PC-3 (cell line): Measurements from ENCODE around the gene MYH11. TPM values are rescaled to one million over a fixed set of nuclear protein-coding genes. Genes with fewer than 3 reads are reported as not detected.
"Not testable (repeated sequence)": the region's sequence is repeated elsewhere in the genome, so short reads cannot be mapped to it uniquely, and the experiment has no call there.

Experiments
- ATAC-seq: fragments of 200-7000 bp; cut with Tn5 transposase; 2 replicates; pipeline ENCODE4 v1.9.1; 2020; ENCODE audit warnings: mild to moderate bottlenecking, moderate library complexity
- BruUV-seq: library from RNA; stranded (reverse); fragments of 400-500 nt; replicated peaks from 2 replicates; lab custom pipeline; 2021; lab: Mats Ljungman, UMichigan
- CTCF ChIA-PET: fragments of 300-600 bp; sonication (Branson Sonifier 250); formaldehyde crosslinking; loops from one replicate; lab custom pipeline; 2022; ENCODE audit warnings: antibody characterized with exemption; lab: Charles Lee
- POLR2A ChIA-PET: fragments of 300-600 bp; sonication (Branson Sonifier 250); formaldehyde crosslinking; loops from one replicate; lab custom pipeline; 2022; ENCODE audit warnings: antibody characterized with exemption; ENCODE audit not compliant: unreplicated experiment; lab: Charles Lee
- DNase-seq: peaks from one replicate; pipeline ENCODE4 v3.0.0-alpha.2; 2015
- H2AFZ ChIP-seq: fragments of 300-600 bp; sonication (generic); 2 replicates; pipeline ENCODE4 v1.6.0; 2016; ENCODE audit warnings: antibody characterized with exemption, low read length
- H3F3A ChIP-seq: fragments of 300-600 bp; sonication (generic); one replicate; pipeline ENCODE4 v1.6.0; 2017; ENCODE audit warnings: antibody characterized with exemption, low read length, control low read depth, mild to moderate bottlenecking; ENCODE audit not compliant: unreplicated experiment
- H3K27ac ChIP-seq: fragments of 300-600 bp; sonication (generic); 2 replicates; pipeline ENCODE4 v1.5.1; 2016; ENCODE audit warnings: mild to moderate bottlenecking, low read length
- H3K27me3 ChIP-seq: fragments of 300-600 bp; sonication (generic); 2 replicates; pipeline ENCODE4 v1.6.1; 2016; ENCODE audit warnings: low read length, mixed read lengths
- H3K36me3 ChIP-seq: fragments of 300-600 bp; sonication (generic); 2 replicates; pipeline ENCODE4 v1.6.1; 2016; ENCODE audit warnings: low read depth, mixed run types, low read length, mixed read lengths
- H3K4me1 ChIP-seq: fragments of 300-600 bp; sonication (generic); 2 replicates; pipeline ENCODE4 v1.5.1; 2016; ENCODE audit warnings: low read length; ENCODE audit not compliant: insufficient read depth
- H3K4me2 ChIP-seq: fragments of 300-600 bp; sonication (generic); 2 replicates; pipeline ENCODE4 v1.6.0; 2016; ENCODE audit warnings: low read length
- H3K4me3 ChIP-seq: fragments of 300-600 bp; sonication (generic); 2 replicates; pipeline ENCODE4 v1.5.1; 2016; ENCODE audit warnings: mild to moderate bottlenecking, low read length, mixed read lengths
- H3K79me2 ChIP-seq: fragments of 300-600 bp; sonication (generic); 2 replicates; pipeline ENCODE4 v1.6.1; 2017; ENCODE audit warnings: low read length, mixed read lengths
- H3K9ac ChIP-seq: fragments of 300-600 bp; sonication (generic); 2 replicates; pipeline ENCODE4 v1.6.0; 2016; ENCODE audit warnings: mild to moderate bottlenecking, low read length
- H3K9me2 ChIP-seq: fragments of 300-600 bp; sonication (generic); replicated peaks from 2 replicates; pipeline ENCODE4 v1.6.1; 2016; ENCODE audit warnings: mixed run types, low read length, mixed read lengths
- H3K9me3 ChIP-seq: fragments of 300-600 bp; sonication (generic); 2 replicates; pipeline ENCODE4 v1.6.1; 2016; ENCODE audit warnings: low read length, mixed read lengths
- H4K20me1 ChIP-seq: fragments of 300-600 bp; sonication (generic); 2 replicates; pipeline ENCODE4 v1.6.1; 2016; ENCODE audit warnings: low read length, mixed read lengths
- EZH2 ChIP-seq: fragments of 300-600 bp; sonication (generic); IDR thresholded peaks from one replicate; pipeline ENCODE4 v1.6.1; 2017; ENCODE audit warnings: antibody characterized with exemption, mild to moderate bottlenecking, low read length; ENCODE audit not compliant: unreplicated experiment
- EZH2phosphoT487 ChIP-seq: fragments of 300-600 bp; sonication (generic); IDR thresholded peaks from 2 replicates; pipeline ENCODE4 v1.6.1; 2018; ENCODE audit warnings: mild to moderate bottlenecking, antibody characterized with exemption, low read length, borderline replicate concordance
- intact Hi-C: fragments of 100-400 bp; cut with micrococcal nuclease; formaldehyde crosslinking; loops from 2 replicates; pipeline ENCODE4 v1.9.0; 2023
- total RNA-seq: library from RNA; depleted of rRNA; stranded (reverse); fragments of >200 nt; gene quantifications from 2 replicates; pipeline ENCODE4 v1.2.3, GENCODE V29; 2014
- TF ChIP-seq, protein P1 (sequence below): fragments of 300-600 bp; sonication (generic); conservative IDR thresholded peaks from 2 replicates; pipeline ENCODE4 v1.5.1; 2017; ENCODE audit warnings: antibody characterized with exemption, low read depth, mild to moderate bottlenecking, low read length

MYH11 gene
- total RNA-seq, 1 experiment from 2014 or later, result not detected

DNA sequence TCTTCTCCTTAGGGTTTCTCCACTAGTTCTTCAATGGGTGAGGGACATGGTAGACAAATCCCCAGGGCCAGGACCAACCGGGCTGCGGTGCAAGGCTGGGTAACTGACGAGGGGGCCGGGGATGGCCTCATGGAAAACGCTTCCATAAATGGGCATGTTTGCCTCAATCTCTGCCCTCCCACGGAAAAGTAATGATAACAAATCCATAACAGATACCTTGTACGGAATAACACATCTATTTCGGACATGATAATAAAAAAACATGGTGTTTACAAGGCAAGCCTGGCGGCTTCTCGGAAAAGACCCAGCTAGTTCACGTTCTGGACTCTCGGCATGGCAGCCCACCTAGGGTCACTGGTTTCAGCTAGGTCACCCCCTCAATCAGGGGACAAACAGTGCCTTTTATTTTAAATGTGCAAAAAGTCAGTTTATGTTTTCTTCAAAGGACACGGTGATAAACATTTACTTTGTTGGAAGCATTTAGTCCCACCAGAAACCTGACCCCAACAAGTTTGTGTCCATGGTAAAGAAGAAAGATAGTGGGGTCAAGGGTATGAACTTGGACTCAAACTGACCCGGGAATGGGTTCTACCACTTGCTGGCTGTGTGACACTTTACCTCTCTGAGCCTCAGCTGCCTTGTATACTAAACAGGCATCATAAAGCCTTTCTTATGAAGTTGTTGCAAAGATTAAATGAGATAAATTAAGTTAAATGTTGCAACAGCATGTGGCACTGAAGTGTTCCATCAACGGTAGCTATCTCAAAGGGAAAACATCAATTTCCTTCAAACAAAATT lies 1.7 kb downstream of the MYH11 start:
- H3K27me3 ChIP-seq, result peaks cover 36% of the 10 kb centered on the region
- POLR2A ChIA-PET, result no interaction called here
- H3K4me3 ChIP-seq, result no peak overlapping the region

DNA sequence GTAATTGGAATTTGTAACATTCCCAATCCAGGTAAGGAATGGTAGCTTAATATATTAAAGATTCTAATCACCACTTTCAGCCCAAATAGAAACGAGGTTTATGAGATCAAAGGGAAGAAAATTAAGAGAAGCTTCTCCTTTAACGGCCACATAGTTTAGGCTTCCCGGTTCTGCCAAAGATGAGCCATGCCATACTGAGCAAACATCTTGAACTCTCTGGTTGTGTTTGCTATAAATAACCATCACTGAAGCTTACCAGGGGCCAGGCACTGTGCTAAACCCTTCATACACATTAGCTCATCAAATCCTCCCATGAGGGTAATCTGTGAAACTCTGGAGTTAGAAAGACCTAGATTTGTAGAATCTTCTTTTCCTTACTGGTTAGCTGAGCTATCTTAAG lies 2.8 kb downstream of the MYH11 start:
- Histone ChIP-seq H3K4me1 (no peaks in the 10 kb centered on the region), H3K9ac (no peak overlapping the region), H3K79me2 (no peaks in the 10 kb centered on the region), H3K36me3 (no peaks in the 10 kb centered on the region), H3K9me3 (no peaks in the 10 kb centered on the region), H2AFZ (no peak overlapping the region), H3F3A (no peaks in the 10 kb centered on the region), H3K27ac (no peak overlapping the region), H3K4me2 (no peak overlapping the region), H3K4me3 (no peak overlapping the region), H3K27me3 (peaks cover 36% of the 10 kb centered on the region), H3K9me2 (no peaks in the 10 kb centered on the region), H4K20me1 (no peaks in the 10 kb centered on the region)
- ATAC-seq (no peak), DNase-seq (no peak)
- BruUV-seq, result no TSS peak
- no peak for TF ChIP-seq EZH2phosphoT487
- TF ChIP-seq, protein P1, sequence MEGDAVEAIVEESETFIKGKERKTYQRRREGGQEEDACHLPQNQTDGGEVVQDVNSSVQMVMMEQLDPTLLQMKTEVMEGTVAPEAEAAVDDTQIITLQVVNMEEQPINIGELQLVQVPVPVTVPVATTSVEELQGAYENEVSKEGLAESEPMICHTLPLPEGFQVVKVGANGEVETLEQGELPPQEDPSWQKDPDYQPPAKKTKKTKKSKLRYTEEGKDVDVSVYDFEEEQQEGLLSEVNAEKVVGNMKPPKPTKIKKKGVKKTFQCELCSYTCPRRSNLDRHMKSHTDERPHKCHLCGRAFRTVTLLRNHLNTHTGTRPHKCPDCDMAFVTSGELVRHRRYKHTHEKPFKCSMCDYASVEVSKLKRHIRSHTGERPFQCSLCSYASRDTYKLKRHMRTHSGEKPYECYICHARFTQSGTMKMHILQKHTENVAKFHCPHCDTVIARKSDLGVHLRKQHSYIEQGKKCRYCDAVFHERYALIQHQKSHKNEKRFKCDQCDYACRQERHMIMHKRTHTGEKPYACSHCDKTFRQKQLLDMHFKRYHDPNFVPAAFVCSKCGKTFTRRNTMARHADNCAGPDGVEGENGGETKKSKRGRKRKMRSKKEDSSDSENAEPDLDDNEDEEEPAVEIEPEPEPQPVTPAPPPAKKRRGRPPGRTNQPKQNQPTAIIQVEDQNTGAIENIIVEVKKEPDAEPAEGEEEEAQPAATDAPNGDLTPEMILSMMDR, result no peak
- no peak for TF ChIP-seq EZH2
- intact Hi-C loops, result no loop called here
- ChIA-PET POLR2A (no interaction called here), CTCF (no interaction called here)

More for the DNA sequence above, 1.7 kb downstream of the MYH11 start:
- H3K9me2 ChIP-seq, result no peaks in the 10 kb centered on the region
- H3K36me3 ChIP-seq, result no peaks in the 10 kb centered on the region
- no peak overlapping the region for H2AFZ ChIP-seq
- DNase-seq (no peak), ATAC-seq (no peak)
- no peaks in the 10 kb centered on the region for H3K9me3 ChIP-seq
- no peak overlapping the region for H3K27ac ChIP-seq
- no peaks in the 10 kb centered on the region for H3K79me2 ChIP-seq
- no peaks in the 10 kb centered on the region for H4K20me1 ChIP-seq
- intact Hi-C loops, result no loop called here
- CTCF ChIA-PET, result no interaction called here
- TF ChIP-seq EZH2phosphoT487, result no peak
- no peaks in the 10 kb centered on the region for H3F3A ChIP-seq
- no peak overlapping the region for H3K9ac ChIP-seq
- BruUV-seq, result no TSS peak
- no peak overlapping the region for H3K4me2 ChIP-seq
- H3K4me1 ChIP-seq, result no peaks in the 10 kb centered on the region

GRCh38 chr16:15853021-15853420 lies 3.8 kb downstream of the MYH11 start:
- no peak overlapping the region for H3K9ac ChIP-seq
- intact Hi-C loops, result no loop called here
- H4K20me1 ChIP-seq, result no peaks in the 10 kb centered on the region
- ATAC-seq (no peak), DNase-seq (no peak)
- no peak overlapping the region for H2AFZ ChIP-seq
- no peaks in the 10 kb centered on the region for H3K9me3 ChIP-seq
- BruUV-seq, result no TSS peak
- TF ChIP-seq EZH2, result no peak
- no peak overlapping the region for H3K4me3 ChIP-seq
- no peak overlapping the region for H3K4me2 ChIP-seq
- H3F3A ChIP-seq, result no peaks in the 10 kb centered on the region
- POLR2A ChIA-PET, result no interaction called here
- CTCF ChIA-PET, result no interaction called here
- no peaks in the 10 kb centered on the region for H3K36me3 ChIP-seq
- peaks cover 36% of the 10 kb centered on the region for H3K27me3 ChIP-seq
- H3K9me2 ChIP-seq, result no peaks in the 10 kb centered on the region
- no peak overlapping the region for H3K27ac ChIP-seq
- H3K4me1 ChIP-seq, result no peaks in the 10 kb centered on the region
- no peaks in the 10 kb centered on the region for H3K79me2 ChIP-seq

DNA sequence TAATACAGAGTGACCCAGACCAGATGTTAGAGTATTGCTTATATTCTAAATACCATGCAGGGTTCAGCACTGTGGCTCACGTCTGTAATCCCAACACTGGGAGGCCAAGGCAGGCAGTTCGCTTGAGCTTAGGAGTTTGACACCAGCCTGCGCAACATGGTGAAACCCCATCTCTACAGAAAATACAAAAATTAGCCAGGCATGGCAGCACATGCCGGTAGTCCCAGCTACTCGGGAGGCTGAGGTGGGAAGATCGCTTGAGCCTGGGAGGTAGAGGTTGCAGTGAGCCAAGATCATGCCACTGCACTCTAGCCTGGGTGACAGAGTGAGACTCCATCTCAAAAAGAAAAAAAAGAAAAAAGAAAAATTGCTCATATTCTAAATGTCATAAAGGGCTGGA lies 6.3 kb downstream of the MYH11 start:
- BruUV-seq, H2AFZ ChIP-seq, H4K20me1 ChIP-seq, H3K79me2 ChIP-seq, DNase-seq, CTCF ChIA-PET, intact Hi-C loops, H3K9me2 ChIP-seq, H3K27ac ChIP-seq, ATAC-seq, H3K4me1 ChIP-seq, H3F3A ChIP-seq, H3K9ac ChIP-seq, H3K4me3 ChIP-seq, H3K9me3 ChIP-seq, H3K4me2 ChIP-seq, POLR2A ChIA-PET, H3K36me3 ChIP-seq: not testable (repeated sequence)
- H3K27me3 ChIP-seq, result peaks cover 12% of the 10 kb centered on the region
